Gastrocnemius medialis (tissue), 4 donors: ENCODE measurements around the gene GDF11.

Experiments used
- CTCF ChIP-seq, 5 experiments: fragments of 450-650 bp in 3 of 5; fragments of 200-600 bp in 2 of 5; sonication (generic) in 2 of 5; IDR thresholded peaks in 4 of 5; conservative IDR thresholded peaks in 1 of 5; 1 replicate in 4 of 5; 2 replicates in 1 of 5; pipeline ENCODE4 v1.5.1; 2016 to 2019; ENCODE audit warnings: antibody characterized with exemption in 5 of 5, mild to moderate bottlenecking in 3 of 5, moderate library complexity in 3 of 5
- POLR2A ChIP-seq, 2 donors: fragments of 450-650 bp; IDR thresholded peaks; one replicate each; pipeline ENCODE4 v1.6.1; 2017; ENCODE audit warnings: antibody characterized with exemption in 2 of 2, mild to moderate bottlenecking in 2 of 2, moderate library complexity in 2 of 2

GRCh38 chr12:55742719-55743405 is at the start of gene GDF11:
- peak; percentile 32 to 64 for TF ChIP-seq POLR2A (IDR thresholded peaks at IDR 0.05)
- TF ChIP-seq CTCF (IDR thresholded peaks at IDR 0.05 in 4 of 5, conservative IDR thresholded peaks at IDR 0.05 in 1 of 5), result no peak
